H9 (cell line): ENCODE measurements around the gene NR3C2. TPM values are rescaled to one million over a fixed set of nuclear protein-coding genes. Genes with fewer than 3 reads are reported as not detected.

Source experiments
- DNase-seq: peaks from one replicate; pipeline ENCODE4 v3.0.0-alpha.2; 2017
- H2AFZ ChIP-seq: one replicate; pipeline ENCODE4 v1.6.1; 2013; ENCODE audit warnings: mild to moderate bottlenecking, low read length, control low read depth, moderate library complexity
- H2AK5ac ChIP-seq: 2 replicates; pipeline ENCODE4 v1.6.1; 2013; ENCODE audit warnings: low read length, control low read depth, mixed read lengths; ENCODE audit not compliant: insufficient read length
- H2BK120ac ChIP-seq: one replicate; pipeline ENCODE4 v1.6.1; 2013; ENCODE audit warnings: low read depth, mild to moderate bottlenecking, low read length, control low read depth, inconsistent platforms; ENCODE audit not compliant: poor library complexity, severe bottlenecking
- H2BK12ac ChIP-seq: 2 replicates; pipeline ENCODE4 v1.6.1; 2013; ENCODE audit warnings: low read length, control low read depth, mixed read lengths, low read depth; ENCODE audit not compliant: insufficient read length
- H2BK15ac ChIP-seq: 2 replicates; pipeline ENCODE4 v1.6.1; 2013; ENCODE audit warnings: low read depth, low read length, control low read depth
- H2BK20ac ChIP-seq: one replicate; pipeline ENCODE4 v1.6.1; 2013; ENCODE audit warnings: low read depth, mild to moderate bottlenecking, low read length, control low read depth, inconsistent platforms; ENCODE audit not compliant: poor library complexity, severe bottlenecking
- H2BK5ac ChIP-seq: 2 replicates; pipeline ENCODE4 v1.6.1; 2013; ENCODE audit warnings: low read length, control low read depth, mixed read lengths; ENCODE audit not compliant: insufficient read length
- H3K14ac ChIP-seq: 2 replicates; pipeline ENCODE4 v1.6.1; 2013; ENCODE audit warnings: low read length, control low read depth; ENCODE audit not compliant: insufficient read depth
- H3K18ac ChIP-seq: 2 replicates; pipeline ENCODE4 v1.6.1; 2013; ENCODE audit warnings: low read depth, mild to moderate bottlenecking, mixed read lengths, low read length, control low read depth; ENCODE audit not compliant: insufficient read length
- H3K23ac ChIP-seq: 2 replicates; pipeline ENCODE4 v1.6.1; 2013; ENCODE audit warnings: low read length, control low read depth, mixed read lengths, low read depth; ENCODE audit not compliant: insufficient read length
- H3K23me2 ChIP-seq: 2 replicates; pipeline ENCODE4 v1.6.1; 2013; ENCODE audit warnings: low read depth, mild to moderate bottlenecking, mixed read lengths, low read length, control low read depth; ENCODE audit not compliant: insufficient read length, poor library complexity, severe bottlenecking
- H3K27ac ChIP-seq: 2 replicates; pipeline ENCODE4 v1.5.1; 2013; ENCODE audit warnings: low read length, control low read depth, mixed read lengths, low read depth; ENCODE audit not compliant: insufficient read length
- H3K27me3 ChIP-seq: 2 replicates; pipeline ENCODE4 v1.6.1; 2013; ENCODE audit warnings: low read length, control low read depth, inconsistent platforms; ENCODE audit not compliant: insufficient read depth
- H3K4ac ChIP-seq: 2 replicates; pipeline ENCODE4 v1.6.1; 2013; ENCODE audit warnings: low read depth, mild to moderate bottlenecking, control low read depth, inconsistent platforms, low read length, moderate library complexity
- H3K4me1 ChIP-seq: 2 replicates; pipeline ENCODE4 v1.6.1; 2013; ENCODE audit warnings: low read length, control low read depth, inconsistent platforms; ENCODE audit not compliant: insufficient read depth
- H3K4me2 ChIP-seq: 2 replicates; pipeline ENCODE4 v1.6.1; 2013; ENCODE audit warnings: low read length, control low read depth, mixed read lengths; ENCODE audit not compliant: insufficient read length, insufficient read depth
- H3K56ac ChIP-seq: 2 replicates; pipeline ENCODE4 v1.6.1; 2013; ENCODE audit warnings: low read depth, mild to moderate bottlenecking, mixed read lengths, low read length, control low read depth; ENCODE audit not compliant: insufficient read length
- H3K79me1 ChIP-seq: 2 replicates; pipeline ENCODE4 v1.6.1; 2013; ENCODE audit warnings: low read depth, mild to moderate bottlenecking, moderate library complexity, low read length, control low read depth, inconsistent platforms; ENCODE audit not compliant: insufficient read depth, poor library complexity, severe bottlenecking
- H3K79me2 ChIP-seq: 2 replicates; pipeline ENCODE4 v1.6.1; 2013; ENCODE audit warnings: low read length, control low read depth, inconsistent platforms; ENCODE audit not compliant: insufficient read depth
- H3K9ac ChIP-seq: 2 replicates; pipeline ENCODE4 v1.6.1; 2013; ENCODE audit warnings: low read length, control low read depth, mixed read lengths; ENCODE audit not compliant: insufficient read length; ENCODE audit errors: extremely low read depth
- H3K9me3 ChIP-seq: one replicate; pipeline ENCODE4 v1.6.1; 2013; ENCODE audit warnings: low read depth, low read length, inconsistent platforms; ENCODE audit not compliant: control insufficient read depth
- H3T11ph ChIP-seq: one replicate; pipeline ENCODE4 v1.6.1; 2013; ENCODE audit warnings: mild to moderate bottlenecking, low read length, control low read depth, inconsistent platforms
- H4K20me1 ChIP-seq: one replicate; pipeline ENCODE4 v1.6.1; 2013; ENCODE audit not compliant: control insufficient read depth, insufficient read length, insufficient read depth
- H4K5ac ChIP-seq: 2 replicates; pipeline ENCODE4 v1.6.1; 2013; ENCODE audit warnings: low read depth, mild to moderate bottlenecking, mixed read lengths, low read length, control low read depth; ENCODE audit not compliant: insufficient read length
- H4K8ac ChIP-seq: replicated peaks from 2 replicates; pipeline ENCODE4 v1.6.1; 2013; ENCODE audit warnings: low read length, control low read depth, mixed read lengths, low read depth; ENCODE audit not compliant: insufficient read length
- H4K91ac ChIP-seq: 2 replicates; pipeline ENCODE4 v1.6.1; 2013; ENCODE audit warnings: low read depth, mild to moderate bottlenecking, moderate library complexity, mixed read lengths, low read length, control low read depth; ENCODE audit not compliant: insufficient read length
- H3K27ac Mint-ChIP-seq, 3 experiments: 2 replicates in 2 of 3; 3 replicates in 1 of 3; pipeline ENCODE4 v1.8.0; 2020 to 2021; ENCODE audit warnings: mixed read lengths in 3 of 3, mild to moderate bottlenecking in 1 of 3, moderate library complexity in 1 of 3
- H3K27me3 Mint-ChIP-seq: 2 replicates; pipeline ENCODE4 v1.8.0; 2021; ENCODE audit warnings: low read depth, mild to moderate bottlenecking, moderate library complexity, mixed read lengths
- H3K36me3 Mint-ChIP-seq, 3 experiments: 2 replicates in 2 of 3; 3 replicates in 1 of 3; pipeline ENCODE4 v1.8.0; 2020 to 2021; ENCODE audit warnings: low read depth in 3 of 3, mixed read lengths in 3 of 3; ENCODE audit not compliant: insufficient read depth in 1 of 3
- H3K4me1 Mint-ChIP-seq, 2 experiments: 2 replicates each; pipeline ENCODE4 v1.8.0; 2020; ENCODE audit warnings: mixed read lengths in 2 of 2
- H3K4me3 Mint-ChIP-seq, 2 experiments: 2 replicates in 1 of 2; 3 replicates in 1 of 2; pipeline ENCODE4 v1.8.0; 2020 to 2021; ENCODE audit warnings: mild to moderate bottlenecking in 2 of 2, mixed read lengths in 2 of 2, moderate library complexity in 1 of 2
- H3K9me3 Mint-ChIP-seq, 2 experiments: 2 replicates in 1 of 2; 3 replicates in 1 of 2; pipeline ENCODE4 v1.8.0; 2020; ENCODE audit warnings: mild to moderate bottlenecking in 2 of 2, mixed read lengths in 2 of 2, moderate library complexity in 1 of 2
- WGBS: extraction: QIAGEN DNeasy Blood & Tissue Kit; methylation state at CpG from one replicate; pipeline ENCODE4 v1.1.7; 2013; ENCODE audit warnings: missing lambda C conversion rate, low lambda C conversion rate, mixed read lengths; ENCODE audit not compliant: insufficient read length; ENCODE audit errors: extremely low coverage; 5-methylcytosine and 5-hydroxymethylcytosine counted together
- total RNA-seq: library from RNA; stranded (reverse); gene quantifications from 2 replicates; pipeline ENCODE4 v1.2.1, GENCODE V29; 2021
- TF ChIP-seq, protein P1 (sequence below): fragments of 200-600 bp; sonication (generic); conservative IDR thresholded peaks from 3 replicates; pipeline ENCODE4 v1.8.0; 2021; ENCODE audit warnings: antibody characterized with exemption, mild to moderate bottlenecking

Gene NR3C2
- total RNA-seq, 1 experiment from 2014 or later = 1.4 TPM

DNA sequence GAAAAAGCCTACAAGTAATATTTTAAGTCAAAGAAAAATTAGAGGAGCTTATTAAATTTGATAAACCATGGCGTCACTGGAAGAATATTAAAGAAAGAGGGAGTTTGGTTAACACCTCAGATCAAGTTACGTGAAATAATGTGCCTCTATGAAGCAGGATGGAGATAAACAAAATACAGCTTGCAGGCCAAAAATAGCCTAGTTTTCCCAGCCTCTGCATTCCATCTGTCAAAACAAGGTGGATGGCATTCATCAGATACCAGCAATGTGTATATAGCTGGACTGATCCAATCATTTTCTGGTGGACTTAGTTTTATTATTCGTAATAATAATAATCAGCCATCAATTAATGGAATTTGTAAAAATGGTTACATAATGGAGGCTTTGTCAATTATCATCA is 230.7 kb downstream of the NR3C2 start:
- no CpG with 5 or more reads among the region's 3 CpGs for WGBS
- H3K9me3 Mint-ChIP-seq = no peaks in the 10 kb centered on the region
- TF ChIP-seq, protein P1, sequence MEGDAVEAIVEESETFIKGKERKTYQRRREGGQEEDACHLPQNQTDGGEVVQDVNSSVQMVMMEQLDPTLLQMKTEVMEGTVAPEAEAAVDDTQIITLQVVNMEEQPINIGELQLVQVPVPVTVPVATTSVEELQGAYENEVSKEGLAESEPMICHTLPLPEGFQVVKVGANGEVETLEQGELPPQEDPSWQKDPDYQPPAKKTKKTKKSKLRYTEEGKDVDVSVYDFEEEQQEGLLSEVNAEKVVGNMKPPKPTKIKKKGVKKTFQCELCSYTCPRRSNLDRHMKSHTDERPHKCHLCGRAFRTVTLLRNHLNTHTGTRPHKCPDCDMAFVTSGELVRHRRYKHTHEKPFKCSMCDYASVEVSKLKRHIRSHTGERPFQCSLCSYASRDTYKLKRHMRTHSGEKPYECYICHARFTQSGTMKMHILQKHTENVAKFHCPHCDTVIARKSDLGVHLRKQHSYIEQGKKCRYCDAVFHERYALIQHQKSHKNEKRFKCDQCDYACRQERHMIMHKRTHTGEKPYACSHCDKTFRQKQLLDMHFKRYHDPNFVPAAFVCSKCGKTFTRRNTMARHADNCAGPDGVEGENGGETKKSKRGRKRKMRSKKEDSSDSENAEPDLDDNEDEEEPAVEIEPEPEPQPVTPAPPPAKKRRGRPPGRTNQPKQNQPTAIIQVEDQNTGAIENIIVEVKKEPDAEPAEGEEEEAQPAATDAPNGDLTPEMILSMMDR = no peak
- Histone ChIP-seq H2AK5ac (no peak overlapping the region), H3K56ac (no peak overlapping the region), H3K4me1 (no peaks in the 10 kb centered on the region), H2BK15ac (no peak overlapping the region), H4K8ac (no peak overlapping the region), H2BK20ac (no peak overlapping the region), H3K27ac (no peak overlapping the region), H3K79me1 (no peaks in the 10 kb centered on the region), H3K4ac (no peak overlapping the region), H2BK120ac (no peak overlapping the region), H4K20me1 (no peaks in the 10 kb centered on the region), H3K4me2 (no peak overlapping the region), H3K14ac (no peak overlapping the region), H2AFZ (no peak overlapping the region), H2BK12ac (no peak overlapping the region), H3K9me3 (no peaks in the 10 kb centered on the region), H3K23ac (no peak overlapping the region), H3T11ph (no peak overlapping the region), H3K18ac (no peak overlapping the region), H3K9ac (no peak overlapping the region), H3K23me2 (no peaks in the 10 kb centered on the region), H4K5ac (no peak overlapping the region), H3K79me2 (no peaks in the 10 kb centered on the region), H2BK5ac (no peak overlapping the region), H4K91ac (no peak overlapping the region), H3K27me3 (no peaks in the 10 kb centered on the region)
- H3K27me3 Mint-ChIP-seq = no peaks in the 10 kb centered on the region
- H3K4me1 Mint-ChIP-seq = no peaks in the 10 kb centered on the region
- H3K36me3 Mint-ChIP-seq = no peaks in the 10 kb centered on the region
- no peak overlapping the region for H3K27ac Mint-ChIP-seq
- no peak overlapping the region for H3K4me3 Mint-ChIP-seq
- no peak for DNase-seq
